Kidney (tissue), 14 donors: ENCODE results near the gene TRMT1. TPM values are rescaled to one million over a fixed set of nuclear protein-coding genes. Genes with fewer than 3 reads are reported as not detected.

Experiments used
- DNase-seq, 5 donors: peaks; one replicate each; pipeline ENCODE4 v3.0.0-alpha.2; 2013 to 2020
- FAIRE-seq: peaks from 2 replicates; lab custom pipeline; 2012; peaks lifted over from hg19 to GRCh38; lab: Jason Lieb, UNC
- H3K27ac ChIP-seq, 2 donors: one replicate each; pipeline ENCODE4 v1.7.0; 2013; ENCODE audit warnings: low read depth in 2 of 2, low read length in 2 of 2, inconsistent platforms in 1 of 2
- H3K27me3 ChIP-seq: one replicate; pipeline ENCODE4 v1.7.1; 2013; ENCODE audit warnings: low read length, inconsistent platforms; ENCODE audit not compliant: control insufficient read depth, insufficient read depth
- H3K36me3 ChIP-seq, 3 donors: one replicate each; pipeline versions ENCODE4 v1.7.0 to v1.7.1; 2013; ENCODE audit warnings: low read length in 3 of 3, control low read depth in 1 of 3, inconsistent platforms in 1 of 3; ENCODE audit not compliant: insufficient read depth in 3 of 3, control insufficient read depth in 2 of 3
- H3K4me1 ChIP-seq, 3 donors: one replicate each; pipeline versions ENCODE4 v1.7.0 to v1.7.1; 2013; ENCODE audit warnings: low read length in 3 of 3, inconsistent platforms in 1 of 3, low read depth in 1 of 3; ENCODE audit not compliant: control insufficient read depth in 2 of 3, insufficient read depth in 2 of 3
- H3K4me3 ChIP-seq, 3 donors: one replicate each; pipeline versions ENCODE4 v1.7.0 to v1.8.1; 2013; ENCODE audit warnings: low read length in 3 of 3, control low read depth in 1 of 3, inconsistent platforms in 1 of 3
- H3K9ac ChIP-seq, 3 donors: one replicate each; pipeline versions ENCODE4 v1.7.0 to v1.7.1; 2013; ENCODE audit warnings: low read length in 3 of 3, control low read depth in 1 of 3, inconsistent platforms in 1 of 3
- H3K9me3 ChIP-seq, 3 donors: one replicate each; pipeline versions ENCODE4 v1.7.0 to v1.7.1; 2013; ENCODE audit warnings: low read length in 3 of 3, control low read depth in 1 of 3, inconsistent platforms in 1 of 3; ENCODE audit not compliant: control insufficient read depth in 2 of 3, insufficient read depth in 1 of 3
- CTCF ChIP-seq: IDR thresholded peaks from 3 replicates; pipeline ENCODE4 v1.5.1; 2012; ENCODE audit warnings: mild to moderate bottlenecking, moderate library complexity, borderline replicate concordance; ENCODE audit not compliant: insufficient read depth; ENCODE audit errors: extremely low read depth
- intact Hi-C: fragments of 100-400 bp; cut with DNase I; formaldehyde crosslinking; loops from one replicate; pipeline ENCODE4 v1.11.1; 2022
- polyA plus RNA-seq: library from polyadenylated mRNA; stranded (reverse); fragments of 350-450 nt; fragmentation: Illumina TruSeq; extraction: RNeasy Lipid Tissue Mini Kit (QIAGEN cat#74804); gene quantifications from one replicate; pipeline ENCODE4 v1.2.3, GENCODE V29; 2014; ENCODE audit warnings: low read depth, low replicate concordance; ENCODE audit not compliant: insufficient read depth
- total RNA-seq: library from RNA; stranded (reverse); fragmentation: NEBNext Ultra II Directional; extraction: Animal tissue kit (Norgen Biotek cat#: 25700); gene quantifications from one replicate; pipeline ENCODE4 v1.2.1, GENCODE V29; 2021
- donor health status: control.
- donor health status: control.
- donor health status: control.
- donor health status: control.
- donor health status: control.
- donor health status: DM: yes; HTN: yes; CAD: no.
- donor health status: Normal renal cell carcinoma (clear cell type).

Gene TRMT1
- total and polyA plus RNA-seq, 2 donors from 2014 or later: 22.7 to 40.0 TPM

- no peaks in the 10 kb centered on the region for H3K27me3 ChIP-seq
- H3K27ac ChIP-seq: no peak overlapping the region
- H3K4me1 ChIP-seq: no peaks in the 10 kb centered on the region
- H3K9ac ChIP-seq: no peak overlapping the region
- peaks cover 0 to 14% (median 6%) of the 10 kb centered on the region in 3 donors for H3K36me3 ChIP-seq
- no peak for TF ChIP-seq CTCF
- DNase-seq (no peak), FAIRE-seq (no peak)
- no peak overlapping the region for H3K4me3 ChIP-seq
- intact Hi-C loops: no loop called here
- no peaks in the 10 kb centered on the region for H3K9me3 ChIP-seq
Observed at GRCh38 chr19:13134626-13135025, 18.1 kb upstream of the TRMT1 start.

- Histone ChIP-seq H3K27me3 (no peaks in the 10 kb centered on the region), H3K36me3 (peaks cover 0 to 9% (median 6%) of the 10 kb centered on the region in 3 donors), H3K27ac (no peak overlapping the region), H3K9me3 (no peaks in the 10 kb centered on the region), H3K4me3 (no peak overlapping the region), H3K4me1 (no peaks in the 10 kb centered on the region), H3K9ac (no peak overlapping the region)
- intact Hi-C loops: no loop called here
- no peak for TF ChIP-seq CTCF
- DNase-seq (no peak), FAIRE-seq (no peak)
Observed at GRCh38 chr19:13133241-13133870, 16.8 kb upstream of the TRMT1 start.

- FAIRE-seq (no peak), DNase-seq (no peak)
- peaks cover 0 to 6% (median 6%) of the 10 kb centered on the region in 3 donors for H3K36me3 ChIP-seq
- H3K4me3 ChIP-seq: no peak overlapping the region
- intact Hi-C loops: no loop called here
- no peaks in the 10 kb centered on the region for H3K27me3 ChIP-seq
- no peak overlapping the region for H3K27ac ChIP-seq
- no peaks in the 10 kb centered on the region for H3K4me1 ChIP-seq
- H3K9me3 ChIP-seq: no peaks in the 10 kb centered on the region
- no peak overlapping the region for H3K9ac ChIP-seq
- no peak for TF ChIP-seq CTCF
Observed at GRCh38 chr19:13132471-13133180, 16.1 kb upstream of the TRMT1 start.
